ENCODE measurements around the gene GPR171. TPM values are rescaled to one million over a fixed set of nuclear protein-coding genes. Genes with fewer than 3 reads are reported as not detected.
"Not testable (repeated sequence)": the region's sequence is repeated elsewhere in the genome, so short reads cannot be mapped to it uniquely, and the experiment has no call there.

The GPR171 gene, protein sequence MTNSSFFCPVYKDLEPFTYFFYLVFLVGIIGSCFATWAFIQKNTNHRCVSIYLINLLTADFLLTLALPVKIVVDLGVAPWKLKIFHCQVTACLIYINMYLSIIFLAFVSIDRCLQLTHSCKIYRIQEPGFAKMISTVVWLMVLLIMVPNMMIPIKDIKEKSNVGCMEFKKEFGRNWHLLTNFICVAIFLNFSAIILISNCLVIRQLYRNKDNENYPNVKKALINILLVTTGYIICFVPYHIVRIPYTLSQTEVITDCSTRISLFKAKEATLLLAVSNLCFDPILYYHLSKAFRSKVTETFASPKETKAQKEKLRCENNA
- polyA plus RNA-seq (2013, experiment 1 of 2) = not detected
- polyA plus RNA-seq (2013, experiment 2 of 2) = 0.04 TPM

GRCh38 chr3:151203051-151203420, at the start of gene GPR171:
TSS of gene GPR171 (minus strand) at chr3:151203216. CDS start at chr3:151199386, 3,830 bp downstream.
- Histone ChIP-seq H3K9me3 (ENCODE audit: control insufficient read depth, low read length) (no peaks in the 10 kb centered on the region), H4K8ac (ENCODE audit: low read length) (no peak within 1 kb of the TSS), H2BK12ac (ENCODE audit: low read length in 2 of 2) (no peak within 1 kb of the TSS), H3K9ac (ENCODE audit: low read length) (no peak within 1 kb of the TSS), H3K18ac (ENCODE audit: low read depth in 1 of 2, low read length in 2 of 2) (no peak within 1 kb of the TSS), H3K36me3 (ENCODE audit: control insufficient read depth in 1 of 2, insufficient read depth in 2 of 2, low read depth in 1 of 2, low read length in 2 of 2) (no peaks in the 10 kb centered on the region), H3K23ac (ENCODE audit: low read length in 2 of 2) (no peak within 1 kb of the TSS), H2BK120ac (ENCODE audit: low read depth, low read length) (no peak within 1 kb of the TSS), H2BK5ac (ENCODE audit: low read depth, low read length, poor library complexity, severe bottlenecking) (peak within 1 kb of the TSS; percentile 31), H3K4me1 (ENCODE audit: control insufficient read depth, insufficient read depth, low read depth, low read length) (peaks cover 2% of the 10 kb centered on the region), H3K79me1 (replicated peaks; ENCODE audit: low read length, poor library complexity, severe bottlenecking) (no peaks in the 10 kb centered on the region), H3K4ac (ENCODE audit: low read depth in 1 of 2, low read length in 2 of 2) (no peak within 1 kb of the TSS), H4K91ac (ENCODE audit: low read length) (no peak within 1 kb of the TSS), H3K4me2 (ENCODE audit: low read length, poor library complexity, severe bottlenecking) (no peak within 1 kb of the TSS), H3K14ac (ENCODE audit: low read length in 2 of 2) (no peak within 1 kb of the TSS), H2AK5ac (ENCODE audit: low read length, severe bottlenecking) (no peak within 1 kb of the TSS), H3K4me3 (ENCODE audit: insufficient read depth in 1 of 2, low read depth in 1 of 2, low read length in 2 of 2) (no peak within 1 kb of the TSS), H2BK15ac (ENCODE audit: low read depth, poor library complexity, severe bottlenecking) (no peak within 1 kb of the TSS), H3K27ac (ENCODE audit: low read length, poor library complexity, severe bottlenecking) (no peak within 1 kb of the TSS), H3K27me3 (ENCODE audit: control insufficient read depth in 1 of 2, insufficient read depth in 1 of 2, low read length in 2 of 2) (no peaks in the 10 kb centered on the region), H2AFZ (ENCODE audit: low read depth, low read length) (no peak within 1 kb of the TSS)
- no peak for DNase-seq
- 98% methylated on average over 2 of the region's 3 CpGs for WGBS

DNA sequence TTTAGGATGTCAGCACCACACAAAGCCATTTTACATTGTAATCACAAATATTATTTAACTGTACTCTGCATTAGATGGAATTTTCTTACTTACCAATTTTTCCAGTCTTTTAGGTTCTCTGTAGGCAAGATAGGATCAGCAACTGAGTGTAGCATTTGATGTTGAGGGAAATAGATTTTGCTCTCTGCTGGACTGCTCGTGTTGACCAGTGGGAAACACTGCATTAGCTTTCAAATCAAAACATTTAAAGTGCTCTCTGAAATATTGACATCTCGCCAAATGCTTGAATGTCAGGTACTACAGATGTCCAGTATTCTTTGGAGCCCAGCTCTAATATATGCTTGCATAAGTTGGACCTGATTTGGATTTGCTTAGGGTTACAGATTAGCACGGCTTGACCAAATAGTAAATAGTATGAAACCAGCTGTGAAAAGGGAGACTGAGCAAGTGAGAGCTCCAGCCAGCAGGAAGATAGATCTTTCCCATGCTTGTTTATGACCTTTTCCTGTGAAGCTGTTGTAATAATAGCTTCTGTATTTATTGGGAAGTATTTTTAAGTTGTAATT, 45.8 kb upstream of the GPR171 start:
- H3K9ac ChIP-seq (ENCODE audit: low read length) = no peak overlapping the region
- H3K36me3 ChIP-seq (ENCODE audit: control insufficient read depth in 1 of 2, insufficient read depth in 2 of 2, low read depth in 1 of 2, low read length in 2 of 2) = no peaks in the 10 kb centered on the region
- peaks cover 0 to 2% of the 10 kb centered on the region in 2 experiments for H3K27me3 ChIP-seq (ENCODE audit: control insufficient read depth in 1 of 2, insufficient read depth in 1 of 2, low read length in 2 of 2)
- no peak overlapping the region for H3K18ac ChIP-seq (ENCODE audit: low read depth in 1 of 2, low read length in 2 of 2)
- no peaks in the 10 kb centered on the region for H3K79me1 ChIP-seq (replicated peaks; ENCODE audit: low read length, poor library complexity, severe bottlenecking)
- no peak overlapping the region for H3K4ac ChIP-seq (ENCODE audit: low read depth in 1 of 2, low read length in 2 of 2)
- no peak overlapping the region for H4K91ac ChIP-seq (ENCODE audit: low read length)
- no peaks in the 10 kb centered on the region for H3K4me1 ChIP-seq (ENCODE audit: control insufficient read depth, insufficient read depth, low read depth, low read length)
- no peak overlapping the region for H3K14ac ChIP-seq (ENCODE audit: low read length in 2 of 2)
- H2BK120ac ChIP-seq (ENCODE audit: low read depth, low read length) = no peak overlapping the region
- no peaks in the 10 kb centered on the region for H3K9me3 ChIP-seq (ENCODE audit: control insufficient read depth, low read length)
- H3K4me2 ChIP-seq (ENCODE audit: low read length, poor library complexity, severe bottlenecking) = no peak overlapping the region
- no peak overlapping the region for H2BK12ac ChIP-seq (ENCODE audit: low read length in 2 of 2)
- whole genome bisulfite sequencing = 77% methylated on average over 3 of the region's 3 CpGs
- H4K8ac ChIP-seq (ENCODE audit: low read length) = no peak overlapping the region
- no peak overlapping the region for H2AK5ac ChIP-seq (ENCODE audit: low read length, severe bottlenecking)
- H3K23ac ChIP-seq (ENCODE audit: low read length in 2 of 2) = no peak overlapping the region
- no peak for DNase-seq
- no peak overlapping the region for H2AFZ ChIP-seq (ENCODE audit: low read depth, low read length)
- H3K27ac ChIP-seq (ENCODE audit: low read length, poor library complexity, severe bottlenecking) = no peak overlapping the region
- H2BK15ac ChIP-seq (ENCODE audit: low read depth, poor library complexity, severe bottlenecking) = no peak overlapping the region
- no peak overlapping the region for H2BK5ac ChIP-seq (ENCODE audit: low read depth, low read length, poor library complexity, severe bottlenecking)
- H3K4me3 ChIP-seq (ENCODE audit: insufficient read depth in 1 of 2, low read depth in 1 of 2, low read length in 2 of 2) = no peak overlapping the region

DNA sequence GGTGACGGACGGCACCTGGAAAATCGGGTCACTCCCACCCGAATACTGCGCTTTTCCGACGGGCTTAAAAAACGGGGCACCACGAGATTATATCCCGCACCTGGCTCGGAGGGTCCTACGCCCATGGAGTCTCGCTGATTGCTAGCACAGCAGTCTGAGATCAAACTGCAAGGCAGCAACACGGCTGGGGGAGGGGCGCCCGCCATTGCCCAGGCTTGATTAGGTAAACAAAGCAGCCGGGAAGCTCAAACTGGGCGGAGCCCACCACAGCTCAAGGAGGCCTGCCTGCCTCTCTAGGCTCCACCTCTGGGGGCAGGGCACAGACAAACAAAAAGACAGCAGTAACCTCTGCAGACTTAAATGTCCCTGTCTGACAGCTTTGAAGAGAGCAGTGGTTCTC, 39.0 kb upstream of the GPR171 start:
- WGBS = 81% methylated on average over 10 of the region's 18 CpGs
- H3K27ac ChIP-seq (ENCODE audit: low read length, poor library complexity, severe bottlenecking); H3K36me3 ChIP-seq (ENCODE audit: control insufficient read depth in 1 of 2, insufficient read depth in 2 of 2, low read depth in 1 of 2, low read length in 2 of 2); H3K4me3 ChIP-seq (ENCODE audit: insufficient read depth in 1 of 2, low read depth in 1 of 2, low read length in 2 of 2); DNase-seq; H3K4me1 ChIP-seq (ENCODE audit: control insufficient read depth, insufficient read depth, low read depth, low read length); H4K8ac ChIP-seq (ENCODE audit: low read length); H2BK15ac ChIP-seq (ENCODE audit: low read depth, poor library complexity, severe bottlenecking); H3K23ac ChIP-seq (ENCODE audit: low read length in 2 of 2); H2BK5ac ChIP-seq (ENCODE audit: low read depth, low read length, poor library complexity, severe bottlenecking); H3K18ac ChIP-seq (ENCODE audit: low read depth in 1 of 2, low read length in 2 of 2); H3K4me2 ChIP-seq (ENCODE audit: low read length, poor library complexity, severe bottlenecking); H3K9me3 ChIP-seq (ENCODE audit: control insufficient read depth, low read length); H2AFZ ChIP-seq (ENCODE audit: low read depth, low read length); H3K14ac ChIP-seq (ENCODE audit: low read length in 2 of 2); H3K27me3 ChIP-seq (ENCODE audit: control insufficient read depth in 1 of 2, insufficient read depth in 1 of 2, low read length in 2 of 2); H3K9ac ChIP-seq (ENCODE audit: low read length); H3K79me1 ChIP-seq (replicated peaks; ENCODE audit: low read length, poor library complexity, severe bottlenecking); H2AK5ac ChIP-seq (ENCODE audit: low read length, severe bottlenecking); H2BK120ac ChIP-seq (ENCODE audit: low read depth, low read length); H4K91ac ChIP-seq (ENCODE audit: low read length); H3K4ac ChIP-seq (ENCODE audit: low read depth in 1 of 2, low read length in 2 of 2); H2BK12ac ChIP-seq (ENCODE audit: low read length in 2 of 2): not testable (repeated sequence)

- no peak overlapping the region for H3K4me3 ChIP-seq (ENCODE audit: insufficient read depth in 1 of 2, low read depth in 1 of 2, low read length in 2 of 2)
- no peak overlapping the region for H3K4me2 ChIP-seq (ENCODE audit: low read length, poor library complexity, severe bottlenecking)
- no peak overlapping the region for H2BK120ac ChIP-seq (ENCODE audit: low read depth, low read length)
- H3K79me1 ChIP-seq (replicated peaks; ENCODE audit: low read length, poor library complexity, severe bottlenecking) = no peaks in the 10 kb centered on the region
- no peak overlapping the region for H2AK5ac ChIP-seq (ENCODE audit: low read length, severe bottlenecking)
- no peaks in the 10 kb centered on the region for H3K27me3 ChIP-seq (ENCODE audit: control insufficient read depth in 1 of 2, insufficient read depth in 1 of 2, low read length in 2 of 2)
- no peak overlapping the region for H3K9ac ChIP-seq (ENCODE audit: low read length)
- H2BK12ac ChIP-seq (ENCODE audit: low read length in 2 of 2) = no peak overlapping the region
- no peak overlapping the region for H3K14ac ChIP-seq (ENCODE audit: low read length in 2 of 2)
- no peak overlapping the region for H3K27ac ChIP-seq (ENCODE audit: low read length, poor library complexity, severe bottlenecking)
- H3K18ac ChIP-seq (ENCODE audit: low read depth in 1 of 2, low read length in 2 of 2) = no peak overlapping the region
- H4K91ac ChIP-seq (ENCODE audit: low read length) = no peak overlapping the region
- no peak overlapping the region for H4K8ac ChIP-seq (ENCODE audit: low read length)
- no peak overlapping the region for H3K4ac ChIP-seq (ENCODE audit: low read depth in 1 of 2, low read length in 2 of 2)
- no peak overlapping the region for H3K23ac ChIP-seq (ENCODE audit: low read length in 2 of 2)
- H2AFZ ChIP-seq (ENCODE audit: low read depth, low read length) = no peak overlapping the region
- peak; percentile 40 for DNase-seq
- no peaks in the 10 kb centered on the region for H3K36me3 ChIP-seq (ENCODE audit: control insufficient read depth in 1 of 2, insufficient read depth in 2 of 2, low read depth in 1 of 2, low read length in 2 of 2)
- H3K4me1 ChIP-seq (ENCODE audit: control insufficient read depth, insufficient read depth, low read depth, low read length) = no peaks in the 10 kb centered on the region
- 79% methylated on average over 4 of the region's 7 CpGs for WGBS
- H2BK5ac ChIP-seq (ENCODE audit: low read depth, low read length, poor library complexity, severe bottlenecking) = no peak overlapping the region
- no peaks in the 10 kb centered on the region for H3K9me3 ChIP-seq (ENCODE audit: control insufficient read depth, low read length)
- no peak overlapping the region for H2BK15ac ChIP-seq (ENCODE audit: low read depth, poor library complexity, severe bottlenecking)
Measured at GRCh38 chr3:151236736-151237135, 33.7 kb upstream of the GPR171 start.
